Measurements from ENCODE around the gene SYTL3.

SYTL3 gene

GRCh38 chr6:158703111-158703836, 53.4 kb downstream of the SYTL3 start:
- DNase-seq, result no peak

- no peak for DNase-seq
Observed at GRCh38 chr6:158703837-158704822, 54.3 kb downstream of the SYTL3 start.

- no peak for DNase-seq
Observed at GRCh38 chr6:158705386-158706126, 55.7 kb downstream of the SYTL3 start.

- DNase-seq, result no peak
Observed at GRCh38 chr6:158706369-158706982, 56.6 kb downstream of the SYTL3 start.

GRCh38 chr6:158707120-158707820, 57.4 kb downstream of the SYTL3 start:
- no peak for DNase-seq

- DNase-seq, result no peak
Observed at GRCh38 chr6:158707821-158708195, 58.0 kb downstream of the SYTL3 start.

- DNase-seq, result no peak
Observed at GRCh38 chr6:158708239-158708638, 58.4 kb downstream of the SYTL3 start.

- no peak for DNase-seq
Observed at GRCh38 chr6:158709809-158710208, 60.0 kb downstream of the SYTL3 start.

GRCh38 chr6:158711264-158711663, 61.4 kb downstream of the SYTL3 start:
- DNase-seq, result no peak

GRCh38 chr6:158713469-158713868, 63.6 kb downstream of the SYTL3 start:
- no peak for DNase-seq

- no peak for DNase-seq
Observed at GRCh38 chr6:158714706-158715105, 64.9 kb downstream of the SYTL3 start.

GRCh38 chr6:158715330-158716311, 65.8 kb downstream of the SYTL3 start:
- no peak for DNase-seq

- no peak for DNase-seq
Observed at GRCh38 chr6:158717341-158718330, 67.8 kb downstream of the SYTL3 start.

GRCh38 chr6:158718461-158719046, 68.7 kb downstream of the SYTL3 start:
- no peak for DNase-seq

- no peak for DNase-seq
Observed at GRCh38 chr6:158722176-158722729, 72.4 kb downstream of the SYTL3 start.

- no peak for DNase-seq
Observed at GRCh38 chr6:158725704-158726103, 75.8 kb downstream of the SYTL3 start.

- no peak for DNase-seq
Observed at GRCh38 chr6:158729906-158730540, 80.2 kb downstream of the SYTL3 start.

GRCh38 chr6:158730541-158730907, 80.7 kb downstream of the SYTL3 start:
- no peak for DNase-seq
